Body of pancreas (tissue), 4 donors: ENCODE measurements around the gene ZBTB20.

ENCODE experiments used
- CTCF ChIP-seq, 7 experiments: fragments of 450-650 bp in 4 of 7; fragments of 200-600 bp in 3 of 7; sonication (generic) in 3 of 7; IDR thresholded peaks; one replicate each; pipeline ENCODE4 v1.5.1; 2016 to 2019; ENCODE audit warnings: antibody characterized with exemption in 7 of 7
- POLR2A ChIP-seq, 3 donors: fragments of 450-650 bp; IDR thresholded peaks; one replicate each; pipeline ENCODE4 v1.6.1; 2016; ENCODE audit warnings: antibody characterized with exemption in 3 of 3, mild to moderate bottlenecking in 2 of 3

GRCh38 chr3:114690911-114691310 lies 456.2 kb downstream of the ZBTB20 start:
- no peak for TF ChIP-seq POLR2A (IDR thresholded peaks at IDR 0.05)
- TF ChIP-seq CTCF (IDR thresholded peaks at IDR 0.05) = no peak
